UCSD-AML1 (cell line): Measurements from ENCODE around the gene SH2B3.
"Not testable (repeated sequence)": the region's sequence is repeated elsewhere in the genome, so short reads cannot be mapped to it uniquely, and the experiment has no call there.

Experiments used
- DNase-seq: peaks from one replicate; lab custom pipeline; 2025; ENCODE audit not compliant: unreplicated experiment; lab: John Stamatoyannopoulos, UW

SH2B3 gene

DNA sequence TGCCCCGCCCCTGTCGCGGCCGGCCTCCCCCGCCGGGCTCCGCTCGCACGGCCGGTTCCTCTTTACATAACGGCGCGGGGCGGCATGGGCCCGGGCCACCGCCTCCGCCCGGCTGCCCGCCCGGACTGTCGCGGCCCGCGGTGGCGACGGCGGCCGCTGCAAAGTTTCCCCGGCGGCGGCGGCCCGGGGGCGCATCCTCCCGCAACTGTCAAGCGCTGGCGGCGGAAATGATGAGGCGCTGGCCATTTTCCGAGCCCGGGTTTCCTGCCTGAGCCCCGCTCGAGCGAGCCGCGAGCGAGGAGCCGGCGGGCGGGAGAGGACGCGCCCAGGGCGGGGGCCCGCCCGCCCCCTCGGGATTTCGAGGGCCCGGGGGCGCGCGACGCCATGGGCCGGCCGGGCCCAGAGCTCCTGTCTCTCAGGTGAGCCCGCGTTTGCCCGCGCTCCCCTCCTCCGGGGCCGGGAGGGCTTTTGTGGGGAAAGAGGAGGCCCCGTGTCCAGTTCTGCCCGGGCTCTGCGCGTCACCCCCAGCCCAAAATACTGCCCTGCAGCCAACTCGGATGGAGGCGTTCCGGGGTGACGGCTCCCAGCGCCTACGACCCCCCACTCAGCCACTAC, at the start of gene SH2B3:
SH2B3 (plus strand) TSS at position 65 of the 615 bp plus-strand sequence. CDS start 12,223 bp downstream, outside the sequence.
- DNase-seq: no peak

DNA sequence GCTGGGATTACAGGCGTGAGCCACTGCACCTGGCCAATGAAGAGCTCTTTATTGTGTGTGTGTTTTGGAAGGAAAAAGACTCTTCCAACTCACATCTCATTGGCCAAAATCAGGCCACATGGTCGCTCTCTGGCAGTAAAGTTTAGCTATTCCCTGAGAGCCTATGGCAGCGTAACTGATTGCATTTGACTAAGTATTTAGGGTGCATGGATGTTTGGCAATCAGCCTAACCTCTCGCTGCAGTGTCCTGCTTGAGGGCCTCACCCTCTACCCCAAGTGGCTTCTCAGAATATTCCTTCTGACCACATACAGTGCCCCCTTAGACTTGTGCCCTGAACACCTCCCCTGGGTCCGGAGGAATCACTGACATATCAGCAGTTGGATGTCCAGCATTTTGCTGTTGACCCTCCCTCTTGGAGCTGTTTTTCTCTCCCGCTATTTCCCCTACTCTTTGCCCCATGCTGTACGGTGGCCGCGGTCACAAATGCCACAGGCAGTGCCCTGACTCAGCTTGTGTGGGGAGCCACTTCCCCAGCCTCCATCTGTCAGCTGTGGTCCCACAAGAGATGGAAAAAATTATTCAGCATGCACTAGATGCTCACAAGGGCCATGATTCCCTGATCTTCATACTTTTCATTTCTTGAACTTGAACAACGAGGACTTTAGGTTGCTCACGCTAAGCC, 46.4 kb upstream of the SH2B3 start:
- peak; percentile 77 for DNase-seq

DNA sequence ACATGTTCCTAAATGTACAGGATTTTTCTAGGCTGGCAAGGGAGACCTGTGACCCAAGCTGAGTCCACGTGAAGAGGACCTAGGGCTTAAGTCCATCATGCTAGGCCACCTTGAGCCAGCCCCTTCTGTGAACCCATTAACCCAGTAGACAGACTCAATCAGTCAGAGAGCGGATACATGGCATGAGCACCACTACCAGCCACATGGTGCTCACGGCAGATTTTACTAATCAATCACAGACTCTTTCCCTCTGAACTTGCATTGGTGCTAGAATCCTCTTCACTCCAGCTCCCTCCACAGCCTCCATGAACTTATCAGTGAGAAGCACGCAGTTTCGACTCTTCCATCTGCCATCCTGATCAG, 45.8 kb upstream of the SH2B3 start:
- DNase-seq: no peak

DNA sequence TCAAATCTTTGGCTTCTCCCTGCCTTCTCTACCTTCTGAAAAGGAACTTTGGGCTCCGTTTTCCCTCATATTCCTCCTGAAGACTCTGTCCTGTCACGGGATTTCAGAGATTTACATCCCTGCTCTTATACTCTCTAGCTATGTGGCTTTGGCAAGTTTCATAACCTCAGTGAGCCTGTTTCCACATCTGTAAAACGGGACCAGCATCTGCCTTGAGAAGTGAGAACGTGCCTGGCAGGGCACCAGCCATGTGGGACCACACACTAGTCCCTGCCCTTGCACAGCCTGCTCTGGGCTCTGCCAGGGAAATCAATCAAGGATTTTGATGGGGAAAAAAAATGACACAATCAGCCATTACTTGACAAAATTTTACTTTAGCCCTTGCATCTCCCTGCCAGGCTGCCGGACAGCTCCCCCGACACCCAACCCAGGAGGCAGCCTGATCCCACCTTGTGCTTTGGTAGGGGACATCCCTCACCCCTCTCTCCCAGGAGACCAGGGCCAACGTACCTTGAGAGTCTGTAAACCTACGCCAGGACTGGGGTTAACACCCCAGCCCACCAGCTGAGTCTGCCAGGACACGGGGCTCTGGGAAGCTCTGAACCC, 45.3 kb upstream of the SH2B3 start:
- no peak for DNase-seq

DNA sequence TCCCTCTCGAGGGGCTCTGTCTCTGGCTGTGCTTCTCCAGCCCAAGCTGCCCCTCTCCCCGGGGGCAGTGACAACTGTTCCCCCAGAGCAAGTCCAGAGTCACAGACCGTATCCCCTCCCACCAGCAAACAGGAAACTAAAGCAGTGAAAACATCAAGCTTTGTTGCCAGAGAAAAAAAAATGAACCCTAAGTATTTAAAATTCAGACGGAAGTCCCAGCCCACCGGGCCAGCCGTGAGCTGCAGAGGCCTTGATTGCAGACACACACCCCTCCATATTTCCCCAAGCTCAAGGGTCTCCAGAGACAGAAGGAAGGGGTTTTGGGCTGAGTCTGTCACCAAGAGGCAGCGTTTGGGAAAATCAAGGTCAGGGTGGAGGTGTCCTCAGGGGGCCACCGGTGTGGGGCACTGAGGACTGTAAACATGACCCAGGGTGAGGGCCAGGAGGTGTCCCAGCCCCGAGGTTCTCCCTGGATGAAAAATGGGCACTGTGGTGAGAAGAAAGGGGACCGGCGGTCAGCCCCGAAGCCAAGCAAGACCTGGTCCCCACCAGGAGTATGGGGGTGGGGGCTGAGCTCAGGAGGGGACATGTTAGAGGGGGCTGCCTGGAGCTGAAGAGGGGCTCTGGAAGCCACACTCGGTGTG, 44.5 kb upstream of the SH2B3 start:
- DNase-seq: no peak

DNA sequence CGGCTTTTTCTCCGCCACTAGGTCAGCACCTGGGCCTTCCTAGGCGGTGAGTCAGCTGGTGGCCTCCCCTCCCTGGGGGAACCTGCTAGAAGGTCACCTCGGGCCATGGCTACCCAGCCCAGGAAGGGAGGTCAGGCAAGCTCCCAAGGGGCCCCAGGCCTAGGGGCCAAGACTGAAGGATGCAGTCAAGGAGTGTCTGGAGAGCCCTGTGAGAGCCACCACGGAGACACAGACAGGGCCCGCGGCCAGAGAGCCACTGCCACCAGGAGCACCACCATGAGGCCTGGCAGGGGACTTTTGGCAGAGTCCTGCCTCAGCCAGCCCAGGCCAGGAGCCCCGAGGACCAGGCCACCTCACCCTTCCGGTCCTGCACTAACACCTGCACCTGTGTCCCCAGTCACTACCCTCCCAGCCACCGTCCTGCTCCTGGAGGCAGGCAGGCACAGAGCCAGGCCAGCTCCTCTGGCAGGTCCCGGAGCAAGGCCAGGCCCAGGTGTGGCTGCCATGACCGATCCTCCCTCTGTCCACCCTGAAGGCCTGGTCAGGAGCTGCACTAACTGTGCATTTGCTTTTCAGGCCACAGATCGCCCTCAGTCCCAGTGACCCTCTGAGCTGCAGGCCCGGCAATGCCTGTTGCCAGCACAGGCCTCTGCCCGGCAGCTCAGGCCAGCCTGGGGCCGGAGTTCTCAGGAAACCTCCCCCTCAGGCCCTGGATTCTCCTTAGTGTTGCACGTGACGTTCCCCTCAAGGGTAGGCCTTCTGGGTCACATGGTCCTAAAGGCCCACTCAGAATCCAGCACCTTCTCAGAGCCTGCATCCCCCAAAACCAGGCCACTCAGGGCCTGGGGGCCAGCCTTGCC, 43.8 kb upstream of the SH2B3 start:
- no peak for DNase-seq

DNA sequence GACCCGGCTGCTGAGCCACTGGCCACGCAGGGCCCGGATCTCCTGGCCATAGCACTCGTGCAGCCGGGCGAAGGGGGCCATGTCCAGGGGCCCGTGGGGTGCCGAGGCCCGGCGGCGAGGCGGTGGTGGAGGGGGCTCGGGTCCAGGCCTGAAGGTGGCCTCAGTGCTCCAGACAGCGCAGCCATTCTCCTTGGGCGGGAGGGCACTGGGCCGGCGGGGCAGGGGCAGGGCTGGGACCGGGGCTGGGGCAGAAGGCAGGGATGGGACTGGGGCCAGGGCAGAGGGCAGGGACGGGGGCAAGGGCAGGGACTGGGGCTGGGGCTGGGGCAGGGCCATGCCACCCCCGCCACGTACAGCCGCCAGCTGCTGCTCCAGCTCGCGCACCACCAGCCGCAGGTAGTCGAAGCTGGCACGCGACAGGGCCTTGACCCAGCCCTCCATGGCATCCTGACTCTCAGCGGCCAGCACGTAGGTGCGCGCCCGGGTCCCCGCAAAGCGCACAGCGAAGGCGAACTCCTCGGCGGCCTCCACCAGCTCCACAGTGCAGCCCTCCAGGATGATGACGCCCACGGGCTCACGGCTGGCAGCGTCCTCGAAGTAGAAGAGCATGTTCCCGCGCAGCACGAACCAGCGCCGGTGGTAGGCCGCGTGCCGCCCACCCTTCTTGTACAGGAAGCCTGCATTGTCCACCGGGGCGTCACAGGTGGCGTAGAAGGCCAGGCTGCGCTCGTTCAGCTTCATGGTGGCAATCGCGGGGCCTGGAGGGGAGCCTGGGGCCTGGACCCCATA, 42.8 kb upstream of the SH2B3 start:
- no peak for DNase-seq

DNA sequence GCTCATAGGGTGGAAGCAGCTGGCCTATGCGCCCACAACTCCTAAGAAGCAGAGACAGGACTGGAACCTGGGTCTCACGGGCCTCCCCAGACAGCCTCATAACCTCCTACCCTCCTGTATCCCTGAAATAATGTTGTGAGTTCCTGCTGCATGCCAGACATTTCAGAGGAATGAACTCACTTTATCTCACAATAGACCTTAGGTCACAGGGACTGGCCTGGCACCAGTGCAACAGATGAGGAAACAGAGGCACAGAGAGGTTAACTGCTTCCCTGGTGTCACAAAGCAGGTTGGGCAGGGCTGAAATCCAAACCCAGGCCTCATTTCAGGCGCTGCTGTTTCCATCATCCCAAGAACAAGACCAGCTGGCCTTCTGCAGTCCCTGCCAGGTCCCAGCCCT, 42.1 kb upstream of the SH2B3 start:
- DNase-seq: no peak

DNA sequence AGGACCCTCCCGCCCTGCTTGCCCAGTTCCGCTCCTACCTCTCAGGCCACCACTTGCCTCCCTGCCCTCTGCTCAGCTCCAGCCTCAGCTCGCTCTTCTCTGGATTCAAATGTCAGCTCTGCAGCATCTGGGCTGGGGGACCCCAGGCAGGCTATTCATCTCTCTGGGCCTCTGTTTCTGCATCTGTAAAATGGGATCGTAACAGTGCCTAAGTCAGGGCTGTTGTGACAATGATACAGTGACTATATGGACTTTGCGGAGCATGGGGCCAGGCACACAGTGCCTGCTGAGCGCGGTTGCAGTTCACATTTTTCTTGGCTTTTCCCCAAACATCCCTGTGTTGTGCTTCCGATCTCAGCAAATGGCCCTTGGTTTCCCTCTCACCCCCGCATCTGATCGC, 39.6 kb upstream of the SH2B3 start:
- DNase-seq: no peak

DNA sequence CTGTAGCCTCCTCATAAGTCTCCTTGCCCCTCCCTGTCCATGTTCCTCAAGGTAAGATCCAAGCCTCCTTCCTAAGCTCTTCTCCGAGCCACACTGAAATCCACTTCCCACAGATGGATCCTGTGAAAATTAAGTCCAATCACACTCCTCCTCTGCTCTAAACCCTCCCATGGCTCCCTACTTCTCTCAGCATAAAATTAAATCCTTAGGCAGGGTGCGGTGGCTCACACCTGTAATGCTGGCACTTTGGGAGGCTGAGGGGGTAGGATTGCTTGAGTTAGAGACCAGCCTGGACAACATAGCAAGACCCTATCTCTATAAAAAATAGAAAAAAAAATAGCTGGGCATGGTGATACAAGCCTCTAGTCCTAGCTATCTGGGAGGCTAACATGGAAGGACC, 39.1 kb upstream of the SH2B3 start:
- DNase-seq: no peak

DNA sequence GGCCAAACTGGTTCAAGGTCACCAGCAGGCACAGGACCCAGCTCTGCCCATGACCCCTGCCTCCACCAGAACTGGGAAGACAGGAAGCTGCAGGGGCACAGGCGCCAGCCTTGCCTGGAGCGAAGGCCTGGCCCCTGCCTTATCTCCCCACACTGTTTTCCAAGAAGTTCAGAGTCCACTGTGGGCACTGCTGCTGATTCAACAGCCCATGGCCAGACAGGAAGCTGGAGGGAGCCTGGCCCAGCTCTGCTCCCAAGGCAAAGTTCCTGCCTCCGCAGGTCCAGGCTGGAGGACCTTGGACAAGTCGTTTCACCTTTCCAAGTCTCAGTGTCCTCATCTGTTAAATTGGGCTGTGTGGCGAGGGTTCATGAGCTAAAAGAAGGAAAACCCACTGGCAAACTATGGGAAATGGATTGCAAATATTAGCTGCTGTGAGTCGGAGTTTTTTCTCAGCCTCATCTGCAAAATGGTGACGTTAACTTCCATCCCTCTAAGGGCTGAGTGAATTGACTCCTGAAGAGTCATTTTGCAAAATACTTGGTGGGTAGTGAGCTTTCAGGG, 38.0 kb upstream of the SH2B3 start:
- DNase-seq: peak; percentile 47

DNA sequence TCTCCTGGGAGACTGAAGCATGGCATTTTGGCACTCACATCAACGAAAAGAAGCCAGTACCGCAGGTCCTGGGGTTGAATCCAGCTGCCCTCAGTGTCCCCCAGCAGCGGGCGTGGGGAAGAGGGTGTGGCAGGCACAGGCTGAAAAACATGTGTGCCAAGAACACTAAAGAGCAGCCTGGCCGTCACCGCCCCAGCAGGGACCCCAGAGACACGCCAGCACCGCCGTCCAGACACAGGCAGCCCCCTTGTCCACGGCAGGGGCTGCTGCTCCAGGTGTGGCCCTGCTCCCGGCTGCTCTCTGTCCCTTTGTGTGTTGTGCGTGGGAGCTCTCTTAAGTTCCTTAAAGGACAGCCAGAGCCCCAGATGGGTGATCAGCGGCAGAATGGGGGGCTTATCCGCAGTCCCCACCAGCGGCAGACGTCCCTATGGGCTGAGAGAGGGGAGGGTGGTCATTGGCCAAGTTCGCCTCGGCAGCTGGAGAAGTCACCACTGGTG, 37.4 kb upstream of the SH2B3 start:
- no peak for DNase-seq

DNA sequence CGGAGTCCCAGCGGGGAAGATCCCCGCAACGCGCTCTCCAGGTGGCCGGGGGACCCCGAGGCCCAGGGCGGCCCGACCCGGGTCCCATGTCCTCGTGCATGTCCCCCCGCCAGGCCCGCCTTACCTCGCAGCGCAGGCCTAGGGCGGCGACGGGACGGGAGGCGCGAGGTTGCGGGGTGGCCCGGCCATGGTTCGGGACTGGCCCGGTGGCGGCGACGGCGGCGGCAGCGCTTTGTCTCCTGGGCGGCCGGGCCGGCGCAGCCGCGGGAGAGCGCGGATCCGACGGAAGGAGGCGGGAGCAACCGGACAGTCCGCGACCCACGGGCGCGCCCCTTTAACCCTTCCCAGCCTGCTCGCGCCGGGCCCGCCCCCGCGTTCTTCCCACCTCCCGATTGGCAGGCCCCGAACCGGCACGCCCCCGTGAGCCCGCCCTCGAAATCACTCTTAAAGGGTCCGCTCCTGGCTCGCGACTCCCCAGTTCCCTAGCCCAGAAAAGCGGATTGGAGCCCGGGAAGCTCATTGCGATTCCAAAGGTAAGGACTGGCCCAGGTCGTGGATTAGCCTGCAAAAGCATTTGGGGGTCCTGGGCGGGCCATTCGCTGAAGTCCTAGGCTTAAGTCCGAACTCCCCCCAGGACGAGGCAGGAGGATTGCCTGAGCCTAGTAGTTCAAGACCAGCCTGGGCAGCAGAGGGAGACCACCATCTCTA, 36.8 kb upstream of the SH2B3 start, which contains the start of gene PHETA1:
PHETA1 (minus strand) TSS at position 308 of the 708 bp plus-strand sequence. CDS start 5,668 bp downstream, outside the sequence.
- DNase-seq: peak; percentile 92

DNA sequence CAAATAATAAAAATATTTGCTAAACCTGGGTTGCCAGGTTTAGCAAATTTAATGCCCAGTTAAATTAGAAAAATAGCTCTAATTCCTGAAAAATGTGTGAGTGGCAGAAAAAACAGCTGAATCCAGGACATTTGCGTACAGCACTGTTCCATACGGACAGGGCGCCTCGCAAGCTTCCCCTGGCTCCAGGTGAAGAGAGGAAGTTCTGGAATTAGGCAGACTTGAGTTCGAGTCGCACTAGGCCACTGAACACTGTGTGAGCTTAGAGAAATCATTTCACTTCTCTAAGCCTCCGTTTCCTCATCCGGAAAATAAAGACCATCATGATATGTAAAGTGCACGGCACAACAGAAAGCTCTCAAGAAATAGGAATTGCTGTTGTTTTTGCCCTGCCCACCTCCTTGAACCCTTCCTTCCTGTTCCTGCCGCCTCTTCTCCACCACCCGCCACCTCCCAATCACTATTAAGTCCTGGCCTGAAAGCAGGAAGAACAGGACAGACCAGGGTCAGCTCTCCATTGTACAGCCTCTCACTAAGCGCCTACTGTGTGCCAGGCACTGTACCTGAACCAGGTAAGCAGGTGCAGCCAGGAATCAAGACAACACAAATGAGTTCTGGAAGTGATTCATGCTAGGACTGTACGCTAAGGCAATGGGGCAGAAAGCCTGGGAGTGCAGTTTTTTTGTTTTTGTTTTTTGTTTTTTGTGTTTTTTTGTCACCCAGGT, 36.1 kb upstream of the SH2B3 start:
- no peak for DNase-seq

DNA sequence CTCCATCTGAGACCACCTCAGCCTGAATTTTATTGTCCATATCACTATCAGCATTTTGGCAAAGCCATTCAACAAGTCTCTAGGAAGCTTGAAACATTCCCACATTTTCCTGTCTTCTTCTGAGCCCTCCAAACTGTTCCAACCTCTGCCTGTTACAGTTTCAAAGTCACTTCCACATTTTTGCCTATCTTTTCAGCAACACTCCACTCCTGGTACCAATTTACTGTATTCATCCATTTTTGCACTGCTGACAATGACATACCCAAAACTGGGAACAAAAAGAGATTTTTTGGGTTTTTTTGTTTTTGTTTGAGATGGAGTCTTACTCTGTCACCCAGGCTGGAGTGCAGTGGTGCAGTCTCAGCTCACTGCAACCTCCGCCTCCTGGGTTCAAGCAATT, 32.5 kb upstream of the SH2B3 start:
- not testable (repeated sequence) for DNase-seq

DNA sequence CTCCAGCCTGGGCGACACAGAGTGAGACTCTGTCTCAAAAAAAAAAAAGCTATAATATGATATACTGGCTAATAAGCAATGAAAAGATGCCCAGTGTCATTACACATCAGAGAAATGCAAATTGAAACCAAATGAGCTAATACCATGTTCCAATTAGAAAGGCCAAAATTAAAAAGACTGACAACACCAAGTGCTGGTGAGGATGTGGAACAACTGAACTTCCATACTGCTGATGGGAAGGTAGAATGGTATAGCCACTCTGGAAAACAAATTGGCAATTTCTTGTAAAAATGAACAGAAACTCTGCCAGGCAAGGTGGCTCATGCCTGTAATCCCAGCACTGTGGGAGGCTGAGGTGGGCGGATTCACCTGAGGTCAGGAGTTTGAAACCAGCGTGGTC, 28.3 kb upstream of the SH2B3 start:
- DNase-seq: no peak

DNA sequence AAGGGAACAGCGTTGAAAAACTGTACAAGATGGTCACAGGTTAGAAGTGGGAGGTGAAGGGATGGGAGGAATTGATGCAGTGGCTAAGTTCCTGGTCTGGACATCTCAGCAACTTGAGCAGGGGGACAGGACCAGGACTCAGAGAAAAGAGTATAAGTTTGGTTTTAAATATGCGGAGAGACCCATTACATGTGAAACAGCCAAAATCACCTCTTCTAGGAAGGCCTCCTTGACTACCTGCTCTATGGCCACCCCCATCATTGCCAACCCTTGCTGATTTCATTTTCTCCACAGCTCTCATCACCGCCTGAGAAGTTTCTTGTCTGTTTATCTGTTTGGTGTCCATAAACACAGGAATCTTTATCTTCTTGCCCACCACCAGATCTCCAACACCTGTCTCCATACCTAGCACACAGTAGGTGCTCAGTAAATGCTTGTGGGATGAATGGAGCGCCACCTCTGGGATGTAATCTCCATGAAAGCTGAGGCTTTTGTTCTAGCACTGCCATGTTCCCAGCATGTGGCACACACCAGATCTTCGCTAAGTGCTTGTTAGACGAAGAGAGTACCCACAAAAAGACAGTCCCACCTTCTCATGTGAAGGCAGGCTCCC, 25.7 kb upstream of the SH2B3 start:
- DNase-seq: no peak

DNA sequence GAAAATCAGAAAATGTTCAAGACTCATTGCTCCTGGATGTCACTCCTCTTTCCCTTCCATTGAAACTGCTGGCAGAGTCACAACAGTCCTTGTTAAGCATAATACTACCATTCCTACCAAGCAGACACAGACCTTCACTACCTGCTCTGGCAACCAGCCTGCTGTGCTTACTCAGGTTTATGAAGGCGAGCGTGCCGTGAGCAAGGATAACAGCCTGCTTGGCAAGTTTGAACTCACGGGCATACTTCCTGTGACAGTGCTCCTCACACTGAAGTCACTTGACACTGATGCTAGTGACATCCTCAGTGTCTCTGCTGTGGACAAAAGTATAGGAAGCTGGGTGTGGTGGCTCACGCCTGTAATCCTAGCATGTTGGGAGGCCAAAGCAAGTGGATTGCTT, 21.1 kb upstream of the SH2B3 start:
- DNase-seq: no peak
